BE2C (cell line): Measurements from ENCODE around the gene PHLPP2. TPM values are rescaled to one million over a fixed set of nuclear protein-coding genes. Genes with fewer than 3 reads are reported as not detected.
A peak's percentile ranks its signal among the peaks of the same experiment; 100 is the strongest.

Experiments
- DNase-seq: peaks from one replicate; pipeline ENCODE4 v3.0.0-alpha.2; 2020
- H3K27me3 ChIP-seq: fragments of 250-450 bp; sonication (Bioruptor Pico); 2 replicates; pipeline ENCODE4 v1.5.1; 2020; ENCODE audit warnings: mild to moderate bottlenecking
- H3K36me3 ChIP-seq: fragments of 250-450 bp; sonication (Bioruptor Pico); 2 replicates; pipeline ENCODE4 v1.5.1; 2020; ENCODE audit warnings: mild to moderate bottlenecking
- H3K4me1 ChIP-seq: fragments of 250-450 bp; sonication (Bioruptor Pico); 2 replicates; pipeline ENCODE4 v1.5.1; 2020
- H3K4me3 ChIP-seq: 2 replicates; pipeline ENCODE4 v1.5.1; 2011; ENCODE audit warnings: low read depth, low read length
- H3K9me3 ChIP-seq: fragments of 250-450 bp; sonication (Bioruptor Pico); 2 replicates; pipeline ENCODE4 v1.5.1; 2020
- CTCF ChIP-seq: IDR thresholded peaks from 2 replicates; pipeline ENCODE4 v1.5.1; 2012; ENCODE audit warnings: mild to moderate bottlenecking, low read depth, low read length
- polyA plus RNA-seq: library from polyadenylated mRNA; unstranded; fragments of >200 nt; gene quantifications from one replicate; pipeline ENCODE4 v1.2.1, GENCODE V29; 2012; ENCODE audit warnings: low read depth, missing spikeins; ENCODE audit not compliant: insufficient read length, insufficient read depth

Gene PHLPP2
- 0.57 TPM for polyA plus RNA-seq

- peak within 1 kb of the TSS; percentile 77 for H3K4me3 ChIP-seq
- H3K36me3 ChIP-seq = no peaks in the 10 kb centered on the region
- no peaks in the 10 kb centered on the region for H3K27me3 ChIP-seq
- TF ChIP-seq CTCF = no peak
- no peaks in the 10 kb centered on the region for H3K9me3 ChIP-seq
- no peak for DNase-seq
- H3K4me1 ChIP-seq = no peaks in the 10 kb centered on the region
Measured at GRCh38 chr16:71724320-71724751, at the start of gene PHLPP2. Gene PHLPP2 (minus strand): TSS chr16:71724701. CDS start chr16:71714795, 9,906 bp downstream.

- Histone ChIP-seq H3K27me3 (no peaks in the 10 kb centered on the region), H3K9me3 (no peaks in the 10 kb centered on the region), H3K4me1 (no peaks in the 10 kb centered on the region), H3K4me3 (no peak overlapping the region), H3K36me3 (peaks cover 50% of the 10 kb centered on the region)
- no peak for DNase-seq
- TF ChIP-seq CTCF = no peak
Measured at GRCh38 chr16:71771571-71771970, 47.1 kb upstream of the PHLPP2 start.

DNA sequence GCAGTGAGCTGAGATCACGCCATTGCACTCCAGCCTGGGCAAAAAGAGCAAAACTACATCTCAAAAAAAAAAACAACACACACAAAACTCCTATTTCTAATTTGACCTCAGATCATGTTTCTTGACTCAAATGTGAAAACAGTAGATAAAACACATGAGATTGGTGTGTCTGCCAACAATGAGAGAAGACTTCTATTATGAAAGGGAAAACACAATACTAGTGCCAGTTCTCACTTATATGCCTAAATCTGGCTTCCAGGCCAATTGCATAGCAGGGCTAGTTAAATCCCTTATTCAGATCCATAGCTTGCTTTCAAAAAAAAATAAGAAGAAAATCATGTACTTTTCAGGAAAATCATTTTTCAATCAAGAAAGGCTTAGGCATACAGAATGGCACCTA lies 44.7 kb upstream of the PHLPP2 start:
- H3K9me3 ChIP-seq = no peaks in the 10 kb centered on the region
- H3K27me3 ChIP-seq = no peaks in the 10 kb centered on the region
- H3K4me3 ChIP-seq = no peak overlapping the region
- no peak for TF ChIP-seq CTCF
- H3K4me1 ChIP-seq = no peaks in the 10 kb centered on the region
- no peak for DNase-seq
- peaks cover 52% of the 10 kb centered on the region for H3K36me3 ChIP-seq

DNA sequence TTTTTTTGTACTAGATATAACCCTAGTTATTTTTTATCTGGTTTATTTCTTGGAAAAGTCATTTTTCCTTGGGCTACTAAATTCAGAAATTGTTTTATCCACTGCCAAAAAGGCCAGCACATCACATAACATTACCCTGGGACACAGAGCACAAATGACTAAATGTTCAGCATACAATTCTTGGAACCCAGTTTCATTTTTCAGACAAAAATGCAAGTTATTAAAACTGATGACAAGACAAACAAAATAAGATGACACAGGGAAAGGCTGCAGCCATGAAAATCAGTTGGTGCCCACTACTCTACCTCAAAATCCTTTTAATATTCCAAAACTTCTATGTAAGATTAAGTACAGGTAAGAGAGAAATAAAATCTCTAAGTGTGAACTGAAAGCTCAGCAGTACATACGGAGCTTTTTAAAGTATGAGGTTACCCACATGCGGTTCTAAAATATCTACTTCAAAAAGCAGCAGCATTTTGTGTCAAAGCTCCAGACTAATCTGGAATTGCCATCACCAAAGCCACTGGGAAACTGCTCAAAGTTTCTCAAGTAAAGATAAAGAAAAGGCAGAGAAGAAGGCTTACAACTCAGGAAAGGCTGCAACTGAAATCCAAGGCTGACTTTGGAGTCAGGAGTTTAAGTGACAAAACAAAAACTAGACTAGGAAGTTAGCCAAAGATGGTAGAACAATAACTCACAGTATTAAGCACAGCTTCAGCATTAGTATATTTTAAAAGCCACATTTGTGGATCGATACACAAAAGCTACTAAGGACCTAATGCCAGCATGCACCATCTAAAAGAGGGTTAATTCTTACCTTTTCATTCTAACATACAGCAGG lies 42.8 kb upstream of the PHLPP2 start:
- no peak for TF ChIP-seq CTCF
- no peaks in the 10 kb centered on the region for H3K27me3 ChIP-seq
- no peaks in the 10 kb centered on the region for H3K9me3 ChIP-seq
- DNase-seq = no peak
- no peak overlapping the region for H3K4me3 ChIP-seq
- no peaks in the 10 kb centered on the region for H3K4me1 ChIP-seq
- H3K36me3 ChIP-seq = peaks cover 50% of the 10 kb centered on the region

- H3K4me3 ChIP-seq = no peak overlapping the region
- no peaks in the 10 kb centered on the region for H3K27me3 ChIP-seq
- no peak for TF ChIP-seq CTCF
- no peaks in the 10 kb centered on the region for H3K4me1 ChIP-seq
- H3K36me3 ChIP-seq = peaks cover 43% of the 10 kb centered on the region
- H3K9me3 ChIP-seq = no peaks in the 10 kb centered on the region
- DNase-seq = no peak
Measured at GRCh38 chr16:71762186-71762585, 37.7 kb upstream of the PHLPP2 start.

DNA sequence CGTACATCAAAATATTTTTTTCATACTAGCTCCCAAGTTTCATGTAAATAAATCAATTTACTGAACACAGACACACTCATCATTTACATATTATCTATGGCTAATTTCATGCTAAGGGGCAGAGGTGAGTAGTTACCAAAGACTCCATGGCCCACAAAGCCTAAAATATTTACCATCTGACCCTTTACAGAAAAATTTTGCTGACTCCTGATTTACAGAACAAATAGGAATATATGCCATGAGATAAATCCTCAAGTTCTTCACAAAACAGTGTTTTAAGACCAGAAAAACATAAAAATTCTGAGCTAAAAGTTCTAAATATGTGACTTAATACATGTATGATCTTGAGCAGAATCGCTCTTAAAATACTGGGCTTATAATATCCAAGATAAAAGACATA lies 36.6 kb upstream of the PHLPP2 start:
- Histone ChIP-seq H3K4me1 (no peaks in the 10 kb centered on the region), H3K36me3 (peaks cover 52% of the 10 kb centered on the region), H3K9me3 (no peaks in the 10 kb centered on the region), H3K27me3 (no peaks in the 10 kb centered on the region), H3K4me3 (no peak overlapping the region)
- DNase-seq = no peak
- TF ChIP-seq CTCF = no peak
